Neuronal stem cell (in vitro differentiated cells): ENCODE results near the gene MTOR.

ENCODE experiments used
- DNase-seq: peaks from one replicate; pipeline ENCODE4 v3.0.0-alpha.2; 2013; ENCODE audit warnings: low spot score
- H2AFZ ChIP-seq: one replicate; pipeline ENCODE4 v1.6.1; 2013; ENCODE audit warnings: mild to moderate bottlenecking, low read length, inconsistent platforms
- H2AK5ac ChIP-seq: 2 replicates; pipeline ENCODE4 v1.6.1; 2013; ENCODE audit warnings: low read depth, mild to moderate bottlenecking, inconsistent platforms, low read length, moderate library complexity, mixed read lengths
- H2BK120ac ChIP-seq: 2 replicates; pipeline ENCODE4 v1.6.1; 2013; ENCODE audit warnings: low read depth, mild to moderate bottlenecking, inconsistent platforms, low read length, moderate library complexity, mixed read lengths
- H2BK12ac ChIP-seq: one replicate; pipeline ENCODE4 v1.6.1; 2013; ENCODE audit warnings: low read length, inconsistent platforms
- H2BK15ac ChIP-seq: 2 replicates; pipeline ENCODE4 v1.6.1; 2013; ENCODE audit warnings: mild to moderate bottlenecking, low read length, inconsistent platforms, mixed read lengths
- H2BK5ac ChIP-seq: one replicate; pipeline ENCODE4 v1.6.1; 2013; ENCODE audit warnings: inconsistent platforms, mild to moderate bottlenecking, low read length, moderate library complexity
- H3K14ac ChIP-seq: one replicate; pipeline ENCODE4 v1.6.1; 2013; ENCODE audit warnings: low read length, inconsistent platforms
- H3K18ac ChIP-seq: 2 replicates; pipeline ENCODE4 v1.6.1; 2013; ENCODE audit warnings: low read length, inconsistent platforms
- H3K23ac ChIP-seq: 2 replicates; pipeline ENCODE4 v1.6.1; 2013; ENCODE audit warnings: low read depth, mild to moderate bottlenecking, mixed read lengths, low read length, inconsistent platforms; ENCODE audit not compliant: poor library complexity
- H3K27ac ChIP-seq: replicated peaks from 3 replicates; pipeline ENCODE4 v1.5.1; 2013; ENCODE audit warnings: low read length, inconsistent platforms
- H3K27me3 ChIP-seq, 3 experiments: 2 replicates each; pipeline ENCODE4 v1.6.1; 2013; ENCODE audit warnings: low read length in 3 of 3, mild to moderate bottlenecking in 2 of 3, inconsistent platforms in 1 of 3, low read depth in 1 of 3, mixed read lengths in 1 of 3, moderate library complexity in 1 of 3; ENCODE audit not compliant: control insufficient read depth in 3 of 3, insufficient read depth in 3 of 3
- H3K36me3 ChIP-seq, 2 donors: replicated peaks in 1 of 2; 2 replicates each; pipeline ENCODE4 v1.6.1; 2013; ENCODE audit warnings: low read length in 2 of 2; ENCODE audit not compliant: control insufficient read depth in 2 of 2, insufficient read depth in 2 of 2
- H3K4ac ChIP-seq: 2 replicates; pipeline ENCODE4 v1.6.1; 2013; ENCODE audit warnings: inconsistent platforms, mild to moderate bottlenecking, low read length, moderate library complexity
- H3K4me1 ChIP-seq, 2 donors: 1 replicate in 1 of 2; 2 replicates in 1 of 2; pipeline ENCODE4 v1.6.1; 2013; ENCODE audit warnings: low read length in 2 of 2, low read depth in 1 of 2; ENCODE audit not compliant: control insufficient read depth in 2 of 2, insufficient read depth in 1 of 2
- H3K4me2 ChIP-seq: one replicate; pipeline ENCODE4 v1.6.1; 2013; ENCODE audit warnings: mild to moderate bottlenecking, low read length, inconsistent platforms; ENCODE audit not compliant: insufficient read depth, poor library complexity, severe bottlenecking
- H3K4me3 ChIP-seq, 2 donors: 2 replicates each; pipeline ENCODE4 v1.5.1; 2013; ENCODE audit warnings: low read length in 2 of 2, mild to moderate bottlenecking in 2 of 2, inconsistent platforms in 1 of 2, moderate library complexity in 1 of 2
- H3K79me1 ChIP-seq: one replicate; pipeline ENCODE4 v1.6.1; 2013; ENCODE audit warnings: low read depth, mild to moderate bottlenecking, inconsistent platforms, low read length, moderate library complexity
- H3K9ac ChIP-seq: one replicate; pipeline ENCODE4 v1.6.1; 2013; ENCODE audit warnings: mild to moderate bottlenecking, low read depth, low read length, inconsistent platforms; ENCODE audit not compliant: poor library complexity
- H3K9me3 ChIP-seq, 2 donors: replicated peaks in 1 of 2; 2 replicates each; pipeline versions ENCODE3 to v1.6.1; 2013; ENCODE audit warnings: low read length in 2 of 2, mild to moderate bottlenecking in 2 of 2, inconsistent platforms in 1 of 2, low read depth in 1 of 2, mixed read lengths in 1 of 2, moderate library complexity in 1 of 2; ENCODE audit not compliant: control insufficient read depth in 2 of 2, insufficient read depth in 1 of 2
- H4K8ac ChIP-seq: one replicate; pipeline ENCODE4 v1.6.1; 2013; ENCODE audit warnings: low read depth, mild to moderate bottlenecking, inconsistent platforms, low read length, moderate library complexity
- H4K91ac ChIP-seq: one replicate; pipeline ENCODE4 v1.6.1; 2013; ENCODE audit warnings: low read length, low read depth, mild to moderate bottlenecking, inconsistent platforms; ENCODE audit not compliant: poor library complexity
- WGBS, 2 donors: extraction: QIAGEN DNeasy Blood & Tissue Kit; methylation state at CpG; one replicate each; pipeline ENCODE4 v1.1.7; 2013; ENCODE audit warnings: missing lambda C conversion rate in 2 of 2, mixed read lengths in 1 of 2; ENCODE audit not compliant: insufficient read length in 2 of 2, insufficient replicate concordance in 1 of 2; ENCODE audit errors: extremely low coverage in 2 of 2; 5-methylcytosine and 5-hydroxymethylcytosine counted together

Gene MTOR

GRCh38 chr1:11293856-11294255, 31.5 kb upstream of the MTOR start:
- Histone ChIP-seq H4K8ac (no peak overlapping the region), H3K18ac (no peak overlapping the region), H2AK5ac (no peak overlapping the region), H2BK12ac (no peak overlapping the region), H2AFZ (no peak overlapping the region), H2BK120ac (no peak overlapping the region), H3K14ac (no peak overlapping the region), H3K9me3 (no peaks in the 10 kb centered on the region), H3K23ac (no peak overlapping the region), H3K27me3 (no peaks in the 10 kb centered on the region), H3K36me3 (peaks cover 10 to 41% of the 10 kb centered on the region in 2 donors), H3K9ac (no peak overlapping the region), H3K4ac (no peak overlapping the region), H2BK5ac (no peak overlapping the region), H3K79me1 (no peaks in the 10 kb centered on the region), H4K91ac (no peak overlapping the region), H3K4me2 (no peak overlapping the region), H2BK15ac (no peak overlapping the region), H3K4me3 (no peak overlapping the region), H3K4me1 (peaks cover 0 to 3% of the 10 kb centered on the region in 2 donors), H3K27ac (no peak overlapping the region)
- no CpG with 5 or more reads among the region's 6 CpGs for WGBS, 2 donors
- no peak for DNase-seq

- no peak overlapping the region for H3K4ac ChIP-seq
- no peak overlapping the region for H3K9ac ChIP-seq
- H3K79me1 ChIP-seq, result no peaks in the 10 kb centered on the region
- H2BK15ac ChIP-seq, result no peak overlapping the region
- DNase-seq, result no peak
- no peak overlapping the region for H3K4me2 ChIP-seq
- no peak overlapping the region for H2AFZ ChIP-seq
- H3K27me3 ChIP-seq, result no peaks in the 10 kb centered on the region
- H2BK12ac ChIP-seq, result no peak overlapping the region
- WGBS, 2 donors, result no CpG with 5 or more reads among the region's 2 CpGs
- peaks cover 8 to 53% of the 10 kb centered on the region in 2 donors for H3K36me3 ChIP-seq
- no peak overlapping the region for H4K8ac ChIP-seq
- H3K18ac ChIP-seq, result no peak overlapping the region
- no peak overlapping the region for H2AK5ac ChIP-seq
- no peak overlapping the region for H4K91ac ChIP-seq
- H3K27ac ChIP-seq, result no peak overlapping the region
- H3K4me1 ChIP-seq, result peaks cover 12 to 15% of the 10 kb centered on the region in 2 donors
- no peaks in the 10 kb centered on the region for H3K9me3 ChIP-seq
- H2BK5ac ChIP-seq, result no peak overlapping the region
- no peak overlapping the region for H2BK120ac ChIP-seq
- no peak overlapping the region for H3K4me3 ChIP-seq
- H3K14ac ChIP-seq, result no peak overlapping the region
- no peak overlapping the region for H3K23ac ChIP-seq
Measured at GRCh38 chr1:11291049-11291448, 28.7 kb upstream of the MTOR start.

- no peak overlapping the region for H3K14ac ChIP-seq
- peaks cover 0 to 50% of the 10 kb centered on the region in 2 donors for H3K36me3 ChIP-seq
- H3K27me3 ChIP-seq, result no peaks in the 10 kb centered on the region
- H3K18ac ChIP-seq, result no peak overlapping the region
- peaks cover 2% of the 10 kb centered on the region for H3K79me1 ChIP-seq
- H3K9me3 ChIP-seq, result no peaks in the 10 kb centered on the region
- H2BK5ac ChIP-seq, result no peak overlapping the region
- H2AFZ ChIP-seq, result no peak overlapping the region
- no peak overlapping the region for H2AK5ac ChIP-seq
- no peak for DNase-seq
- H3K23ac ChIP-seq, result no peak overlapping the region
- peaks cover 17 to 22% of the 10 kb centered on the region in 2 donors for H3K4me1 ChIP-seq
- no peak overlapping the region for H4K91ac ChIP-seq
- H2BK15ac ChIP-seq, result no peak overlapping the region
- H3K4me2 ChIP-seq, result no peak overlapping the region
- H3K9ac ChIP-seq, result no peak overlapping the region
- H3K27ac ChIP-seq, result no peak overlapping the region
- no peak overlapping the region for H3K4ac ChIP-seq
- no CpG with 5 or more reads among the region's 5 CpGs for WGBS, 2 donors
- no peak overlapping the region for H2BK120ac ChIP-seq
- H4K8ac ChIP-seq, result no peak overlapping the region
- H2BK12ac ChIP-seq, result no peak overlapping the region
- no peak overlapping the region for H3K4me3 ChIP-seq
Measured at GRCh38 chr1:11289064-11289463, 26.7 kb upstream of the MTOR start.

DNA sequence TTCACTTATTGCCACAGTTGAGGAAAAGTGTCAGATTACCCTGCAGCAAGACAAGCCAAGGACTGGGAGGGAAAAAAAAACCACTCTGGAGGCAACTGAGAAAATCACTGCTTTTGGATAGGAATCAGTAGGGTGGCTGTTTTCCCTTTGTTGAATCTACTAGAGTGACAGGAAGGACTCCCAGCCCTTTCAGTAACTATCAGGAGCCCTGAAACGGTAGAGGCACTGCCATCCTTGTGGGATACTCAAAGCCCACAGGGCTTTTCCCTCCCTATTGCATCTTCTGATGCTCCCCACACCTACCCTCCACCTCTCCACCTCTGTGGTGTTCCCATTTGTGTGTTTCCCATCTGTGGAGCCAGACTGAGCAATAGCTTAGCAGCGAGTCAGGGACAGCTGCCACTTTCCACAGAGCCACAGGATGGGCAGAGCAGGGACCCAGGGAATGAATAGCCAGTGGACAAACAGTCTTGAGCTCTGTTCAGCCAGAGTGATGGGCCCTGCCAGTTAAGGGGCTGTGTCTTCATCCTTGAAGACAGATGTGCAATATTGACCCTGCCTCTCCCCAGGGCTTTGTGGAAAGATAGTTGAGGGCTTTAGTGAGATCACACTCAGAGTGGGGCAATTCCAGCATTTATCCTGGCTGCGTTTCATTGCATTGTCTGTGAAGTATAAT, 24.5 kb upstream of the MTOR start:
- Histone ChIP-seq H2BK120ac (peak overlapping the region; percentile 7), H3K4ac (no peak overlapping the region), H3K4me3 (no peak overlapping the region), H3K36me3 (peaks cover 0 to 61% of the 10 kb centered on the region in 2 donors), H2BK12ac (no peak overlapping the region), H2BK5ac (no peak overlapping the region), H3K18ac (peak overlapping the region; percentile 76), H3K27me3 (no peaks in the 10 kb centered on the region), H3K79me1 (peaks cover 2% of the 10 kb centered on the region), H3K9me3 (no peaks in the 10 kb centered on the region), H3K23ac (no peak overlapping the region), H3K14ac (no peak overlapping the region), H3K27ac (peak overlapping the region; percentile 96), H2BK15ac (no peak overlapping the region), H4K91ac (no peak overlapping the region), H2AFZ (no peak overlapping the region), H3K4me1 (peaks cover 17 to 22% of the 10 kb centered on the region in 2 donors), H3K9ac (no peak overlapping the region), H4K8ac (no peak overlapping the region), H3K4me2 (peak overlapping the region; percentile 29), H2AK5ac (no peak overlapping the region)
- WGBS, 2 donors, result no CpG with 5 or more reads among the region's 3 CpGs
- DNase-seq, result peak; percentile 80
